PC-3 (cell line): ENCODE data around the gene ENTREP1. TPM values are rescaled to one million over a fixed set of nuclear protein-coding genes. Genes with fewer than 3 reads are reported as not detected.

Experiments
- ATAC-seq: fragments of 200-7000 bp; cut with Tn5 transposase; 2 replicates; pipeline ENCODE4 v1.9.1; 2020; ENCODE audit warnings: mild to moderate bottlenecking, moderate library complexity
- BruUV-seq: library from RNA; stranded (reverse); fragments of 400-500 nt; replicated peaks from 2 replicates; lab custom pipeline; 2021; lab: Mats Ljungman, UMichigan
- CTCF ChIA-PET: fragments of 300-600 bp; sonication (Branson Sonifier 250); formaldehyde crosslinking; loops from one replicate; lab custom pipeline; 2022; ENCODE audit warnings: antibody characterized with exemption; lab: Charles Lee
- POLR2A ChIA-PET: fragments of 300-600 bp; sonication (Branson Sonifier 250); formaldehyde crosslinking; loops from one replicate; lab custom pipeline; 2022; ENCODE audit warnings: antibody characterized with exemption; ENCODE audit not compliant: unreplicated experiment; lab: Charles Lee
- DNase-seq: peaks from one replicate; pipeline ENCODE4 v3.0.0-alpha.2; 2015
- H2AFZ ChIP-seq: fragments of 300-600 bp; sonication (generic); 2 replicates; pipeline ENCODE4 v1.6.0; 2016; ENCODE audit warnings: antibody characterized with exemption, low read length
- H3F3A ChIP-seq: fragments of 300-600 bp; sonication (generic); one replicate; pipeline ENCODE4 v1.6.0; 2017; ENCODE audit warnings: antibody characterized with exemption, low read length, control low read depth, mild to moderate bottlenecking; ENCODE audit not compliant: unreplicated experiment
- H3K27ac ChIP-seq: fragments of 300-600 bp; sonication (generic); 2 replicates; pipeline ENCODE4 v1.5.1; 2016; ENCODE audit warnings: mild to moderate bottlenecking, low read length
- H3K27me3 ChIP-seq: fragments of 300-600 bp; sonication (generic); 2 replicates; pipeline ENCODE4 v1.6.1; 2016; ENCODE audit warnings: low read length, mixed read lengths
- H3K36me3 ChIP-seq: fragments of 300-600 bp; sonication (generic); 2 replicates; pipeline ENCODE4 v1.6.1; 2016; ENCODE audit warnings: low read depth, mixed run types, low read length, mixed read lengths
- H3K4me1 ChIP-seq: fragments of 300-600 bp; sonication (generic); 2 replicates; pipeline ENCODE4 v1.5.1; 2016; ENCODE audit warnings: low read length; ENCODE audit not compliant: insufficient read depth
- H3K4me2 ChIP-seq: fragments of 300-600 bp; sonication (generic); 2 replicates; pipeline ENCODE4 v1.6.0; 2016; ENCODE audit warnings: low read length
- H3K4me3 ChIP-seq: fragments of 300-600 bp; sonication (generic); 2 replicates; pipeline ENCODE4 v1.5.1; 2016; ENCODE audit warnings: mild to moderate bottlenecking, low read length, mixed read lengths
- H3K79me2 ChIP-seq: fragments of 300-600 bp; sonication (generic); 2 replicates; pipeline ENCODE4 v1.6.1; 2017; ENCODE audit warnings: low read length, mixed read lengths
- H3K9ac ChIP-seq: fragments of 300-600 bp; sonication (generic); 2 replicates; pipeline ENCODE4 v1.6.0; 2016; ENCODE audit warnings: mild to moderate bottlenecking, low read length
- H3K9me2 ChIP-seq: fragments of 300-600 bp; sonication (generic); replicated peaks from 2 replicates; pipeline ENCODE4 v1.6.1; 2016; ENCODE audit warnings: mixed run types, low read length, mixed read lengths
- H3K9me3 ChIP-seq: fragments of 300-600 bp; sonication (generic); 2 replicates; pipeline ENCODE4 v1.6.1; 2016; ENCODE audit warnings: low read length, mixed read lengths
- H4K20me1 ChIP-seq: fragments of 300-600 bp; sonication (generic); 2 replicates; pipeline ENCODE4 v1.6.1; 2016; ENCODE audit warnings: low read length, mixed read lengths
- CTCF ChIP-seq: fragments of 300-600 bp; sonication (generic); conservative IDR thresholded peaks from 2 replicates; pipeline ENCODE4 v1.5.1; 2017; ENCODE audit warnings: antibody characterized with exemption, low read depth, mild to moderate bottlenecking, low read length
- EZH2 ChIP-seq: fragments of 300-600 bp; sonication (generic); IDR thresholded peaks from one replicate; pipeline ENCODE4 v1.6.1; 2017; ENCODE audit warnings: antibody characterized with exemption, mild to moderate bottlenecking, low read length; ENCODE audit not compliant: unreplicated experiment
- EZH2phosphoT487 ChIP-seq: fragments of 300-600 bp; sonication (generic); IDR thresholded peaks from 2 replicates; pipeline ENCODE4 v1.6.1; 2018; ENCODE audit warnings: mild to moderate bottlenecking, antibody characterized with exemption, low read length, borderline replicate concordance
- intact Hi-C: fragments of 100-400 bp; cut with micrococcal nuclease; formaldehyde crosslinking; loops from 2 replicates; pipeline ENCODE4 v1.9.0; 2023
- total RNA-seq: library from RNA; depleted of rRNA; stranded (reverse); fragments of >200 nt; gene quantifications from 2 replicates; pipeline ENCODE4 v1.2.3, GENCODE V29; 2014

ENTREP1 gene
- total RNA-seq, 1 experiment from 2014 or later: 0.36 TPM

GRCh38 chr9:69432623-69433022 lies 107.6 kb downstream of the ENTREP1 start:
- no peaks in the 10 kb centered on the region for H4K20me1 ChIP-seq
- no peaks in the 10 kb centered on the region for H3F3A ChIP-seq
- ChIA-PET POLR2A (no interaction called here), CTCF (no interaction called here)
- no peaks in the 10 kb centered on the region for H3K79me2 ChIP-seq
- H3K4me2 ChIP-seq: no peak overlapping the region
- intact Hi-C loops: no loop called here
- no peak overlapping the region for H3K9ac ChIP-seq
- H3K36me3 ChIP-seq: no peaks in the 10 kb centered on the region
- BruUV-seq: no TSS peak
- no peaks in the 10 kb centered on the region for H3K9me3 ChIP-seq
- no peak overlapping the region for H3K27ac ChIP-seq
- ATAC-seq (no peak), DNase-seq (no peak)
- no peaks in the 10 kb centered on the region for H3K9me2 ChIP-seq
- no peak overlapping the region for H2AFZ ChIP-seq
- H3K27me3 ChIP-seq: peaks cover 8% of the 10 kb centered on the region; the same call in 1 of the 2 replicates
- TF ChIP-seq EZH2: no peak
- TF ChIP-seq CTCF: no peak
- no peak for TF ChIP-seq EZH2phosphoT487
- no peaks in the 10 kb centered on the region for H3K4me1 ChIP-seq
- H3K4me3 ChIP-seq: no peak overlapping the region

GRCh38 chr9:69433392-69433791 lies 108.4 kb downstream of the ENTREP1 start:
- BruUV-seq: no TSS peak
- CTCF ChIA-PET: no interaction called here

More at GRCh38 chr9:69433392-69433791, 108.4 kb downstream of the ENTREP1 start:
- Histone ChIP-seq H3K36me3 (no peaks in the 10 kb centered on the region), H3K27me3 (peaks cover 8% of the 10 kb centered on the region; the same call in 1 of the 2 replicates), H2AFZ (no peak overlapping the region), H4K20me1 (no peaks in the 10 kb centered on the region), H3K4me2 (no peak overlapping the region), H3K4me3 (no peak overlapping the region), H3K79me2 (no peaks in the 10 kb centered on the region), H3K4me1 (no peaks in the 10 kb centered on the region), H3K9ac (no peak overlapping the region), H3K9me2 (no peaks in the 10 kb centered on the region), H3K9me3 (no peaks in the 10 kb centered on the region), H3K27ac (no peak overlapping the region), H3F3A (no peaks in the 10 kb centered on the region)
- DNase-seq (peak; percentile 34), ATAC-seq (no peak)
- intact Hi-C loops: no loop called here
- POLR2A ChIA-PET: no interaction called here
- TF ChIP-seq EZH2: no peak
- TF ChIP-seq EZH2phosphoT487: no peak
- no peak for TF ChIP-seq CTCF
